ENCODE measurements around the gene TMEM82. TPM values are rescaled to one million over a fixed set of nuclear protein-coding genes. Genes with fewer than 3 reads are reported as not detected.

Gene TMEM82
- total RNA-seq, 4 donors from 2014 or later: not detected

DNA sequence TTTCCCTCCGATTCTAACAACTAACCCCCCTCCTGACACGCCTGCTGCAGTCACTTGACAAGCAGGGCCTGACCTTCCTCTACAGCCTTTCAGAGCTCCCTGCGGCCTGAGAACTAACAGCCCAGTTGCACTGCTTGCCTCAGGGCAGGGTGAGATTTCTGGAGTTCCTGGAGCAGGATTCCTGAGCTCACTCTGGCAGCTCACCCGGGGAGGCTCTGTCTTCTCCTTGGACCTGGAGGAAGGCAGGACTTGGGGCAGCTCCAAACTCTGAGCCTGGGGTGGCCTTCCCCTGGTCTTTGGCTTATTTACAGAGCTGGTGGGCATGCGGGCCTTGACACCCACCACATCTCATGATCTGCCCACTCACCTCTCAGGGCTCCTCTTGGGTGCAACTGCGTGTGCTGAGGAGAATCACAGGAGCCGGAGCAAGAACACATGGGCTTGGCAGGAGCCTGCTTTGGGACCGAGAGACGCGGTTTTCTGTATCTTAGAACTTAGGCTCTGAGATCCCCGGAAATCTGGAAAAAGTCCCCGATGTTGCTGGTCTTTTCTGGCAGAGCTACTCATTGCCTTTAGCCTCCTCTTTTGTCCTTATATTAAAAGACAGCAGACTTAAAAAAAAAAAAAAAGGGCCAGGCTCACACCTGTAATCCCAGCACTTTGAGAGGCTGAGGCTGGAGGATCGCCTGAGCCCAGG is 19.3 kb upstream of the TMEM82 start:
- TF ChIP-seq, protein P1, sequence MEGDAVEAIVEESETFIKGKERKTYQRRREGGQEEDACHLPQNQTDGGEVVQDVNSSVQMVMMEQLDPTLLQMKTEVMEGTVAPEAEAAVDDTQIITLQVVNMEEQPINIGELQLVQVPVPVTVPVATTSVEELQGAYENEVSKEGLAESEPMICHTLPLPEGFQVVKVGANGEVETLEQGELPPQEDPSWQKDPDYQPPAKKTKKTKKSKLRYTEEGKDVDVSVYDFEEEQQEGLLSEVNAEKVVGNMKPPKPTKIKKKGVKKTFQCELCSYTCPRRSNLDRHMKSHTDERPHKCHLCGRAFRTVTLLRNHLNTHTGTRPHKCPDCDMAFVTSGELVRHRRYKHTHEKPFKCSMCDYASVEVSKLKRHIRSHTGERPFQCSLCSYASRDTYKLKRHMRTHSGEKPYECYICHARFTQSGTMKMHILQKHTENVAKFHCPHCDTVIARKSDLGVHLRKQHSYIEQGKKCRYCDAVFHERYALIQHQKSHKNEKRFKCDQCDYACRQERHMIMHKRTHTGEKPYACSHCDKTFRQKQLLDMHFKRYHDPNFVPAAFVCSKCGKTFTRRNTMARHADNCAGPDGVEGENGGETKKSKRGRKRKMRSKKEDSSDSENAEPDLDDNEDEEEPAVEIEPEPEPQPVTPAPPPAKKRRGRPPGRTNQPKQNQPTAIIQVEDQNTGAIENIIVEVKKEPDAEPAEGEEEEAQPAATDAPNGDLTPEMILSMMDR (IDR thresholded peaks at IDR 0.05; ENCODE audit: low read depth): no peak

GRCh38 chr1:15723631-15724246 is 18.6 kb upstream of the TMEM82 start:
- TF ChIP-seq, protein P1 (IDR thresholded peaks at IDR 0.05; ENCODE audit: low read depth): no peak

DNA sequence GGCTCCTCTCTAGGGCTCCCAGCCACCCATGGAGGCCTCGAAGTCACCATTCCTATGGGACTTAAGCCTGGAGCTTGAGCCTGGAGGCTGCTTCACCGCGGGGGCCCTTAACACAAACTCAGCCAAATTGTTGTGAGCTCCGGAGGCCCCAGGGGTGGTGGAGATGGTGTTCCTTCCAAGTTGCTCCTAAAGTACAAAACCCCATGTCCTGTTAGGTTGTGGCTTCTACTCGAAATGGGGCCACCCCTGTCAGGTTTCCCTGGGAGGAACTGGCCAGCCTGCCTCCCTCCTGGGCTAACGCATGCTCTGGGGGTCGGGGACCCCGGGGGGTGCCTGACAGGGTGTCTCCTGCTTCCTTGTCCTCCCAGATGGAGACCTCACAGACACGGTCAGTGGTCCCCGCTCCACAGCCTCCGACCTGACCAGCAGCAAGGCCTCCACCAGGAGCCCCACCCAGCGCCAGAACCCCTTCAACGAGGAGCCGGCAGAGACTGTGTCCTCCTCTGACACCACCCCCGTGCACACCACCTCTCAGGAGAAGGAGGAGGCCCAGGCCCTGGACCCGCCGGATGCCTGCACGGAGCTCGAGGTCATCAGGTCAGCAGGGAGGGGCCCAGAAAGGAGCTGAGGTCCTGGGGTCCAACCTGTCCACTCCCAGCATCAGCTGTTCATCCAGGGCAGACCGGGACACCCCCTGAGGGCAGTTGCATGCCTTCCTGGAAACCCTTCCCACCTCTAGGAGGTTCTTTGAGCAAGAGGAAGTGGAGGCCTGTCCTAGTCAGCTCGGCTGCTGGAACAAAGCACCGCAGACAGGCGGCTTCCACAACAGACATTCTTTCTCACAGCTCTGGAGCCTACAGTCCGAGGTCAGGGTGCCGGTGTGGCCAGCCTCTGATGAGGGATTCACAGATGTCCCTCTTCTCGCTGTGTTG is 17.1 kb upstream of the TMEM82 start:
- TF ChIP-seq, protein P1 (IDR thresholded peaks at IDR 0.05; ENCODE audit: low read depth): no peak

DNA sequence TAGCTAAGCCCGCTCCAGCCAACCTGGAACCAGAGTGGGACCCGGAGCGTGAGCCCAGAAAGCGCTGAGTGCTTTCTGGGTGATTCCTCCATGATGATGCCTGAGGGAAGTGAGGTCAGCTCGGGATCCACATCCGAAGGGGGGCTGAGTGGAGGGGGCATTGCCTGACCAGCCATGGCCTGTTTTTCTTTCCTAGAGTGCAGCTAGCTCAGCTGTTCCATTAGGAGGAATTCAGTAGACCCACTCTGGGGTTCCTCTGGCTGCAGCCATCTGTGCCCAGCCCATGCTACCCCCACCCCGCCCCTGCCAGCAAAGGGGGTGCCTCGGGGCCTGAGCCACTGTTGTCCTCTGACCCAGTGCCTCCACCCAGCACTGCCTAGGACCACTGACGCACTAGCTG is 15.8 kb upstream of the TMEM82 start:
- TF ChIP-seq, protein P1 (IDR thresholded peaks at IDR 0.05; ENCODE audit: low read depth): no peak

- TF ChIP-seq, protein P1 (IDR thresholded peaks at IDR 0.05; ENCODE audit: low read depth): no peak
Measured at GRCh38 chr1:15727021-15727420, 15.3 kb upstream of the TMEM82 start.

GRCh38 chr1:15727424-15727823 is 14.9 kb upstream of the TMEM82 start:
- TF ChIP-seq, protein P1 (IDR thresholded peaks at IDR 0.05; ENCODE audit: low read depth): no peak

Measured in subcutaneous adipose tissue (tissue), 4 donors.